Tibial nerve (tissue), 3 donors: ENCODE results near the gene DACT2.

ENCODE experiments used
- POLR2A ChIP-seq, 2 donors: fragments of 450-650 bp; IDR thresholded peaks; one replicate each; pipeline ENCODE4 v1.6.1; 2017; ENCODE audit warnings: antibody characterized with exemption in 2 of 2, mild to moderate bottlenecking in 2 of 2, moderate library complexity in 2 of 2
- TF ChIP-seq, protein P1 (sequence below), 5 experiments: fragments of 200-600 bp in 3 of 5; fragments of 450-650 bp in 2 of 5; sonication (generic) in 3 of 5; IDR thresholded peaks; one replicate each; pipeline ENCODE4 v1.5.1; 2016 to 2019; ENCODE audit warnings: antibody characterized with exemption in 5 of 5, mild to moderate bottlenecking in 3 of 5, moderate library complexity in 2 of 5

- no peak for TF ChIP-seq POLR2A (IDR thresholded peaks at IDR 0.05)
- TF ChIP-seq, protein P1, sequence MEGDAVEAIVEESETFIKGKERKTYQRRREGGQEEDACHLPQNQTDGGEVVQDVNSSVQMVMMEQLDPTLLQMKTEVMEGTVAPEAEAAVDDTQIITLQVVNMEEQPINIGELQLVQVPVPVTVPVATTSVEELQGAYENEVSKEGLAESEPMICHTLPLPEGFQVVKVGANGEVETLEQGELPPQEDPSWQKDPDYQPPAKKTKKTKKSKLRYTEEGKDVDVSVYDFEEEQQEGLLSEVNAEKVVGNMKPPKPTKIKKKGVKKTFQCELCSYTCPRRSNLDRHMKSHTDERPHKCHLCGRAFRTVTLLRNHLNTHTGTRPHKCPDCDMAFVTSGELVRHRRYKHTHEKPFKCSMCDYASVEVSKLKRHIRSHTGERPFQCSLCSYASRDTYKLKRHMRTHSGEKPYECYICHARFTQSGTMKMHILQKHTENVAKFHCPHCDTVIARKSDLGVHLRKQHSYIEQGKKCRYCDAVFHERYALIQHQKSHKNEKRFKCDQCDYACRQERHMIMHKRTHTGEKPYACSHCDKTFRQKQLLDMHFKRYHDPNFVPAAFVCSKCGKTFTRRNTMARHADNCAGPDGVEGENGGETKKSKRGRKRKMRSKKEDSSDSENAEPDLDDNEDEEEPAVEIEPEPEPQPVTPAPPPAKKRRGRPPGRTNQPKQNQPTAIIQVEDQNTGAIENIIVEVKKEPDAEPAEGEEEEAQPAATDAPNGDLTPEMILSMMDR (IDR thresholded peaks at IDR 0.05) = no peak
Observed at GRCh38 chr6:168307015-168307694, 12.4 kb downstream of the DACT2 start.
